ENCODE results near the gene RNF144A. TPM values are rescaled to one million over a fixed set of nuclear protein-coding genes. Genes with fewer than 3 reads are reported as not detected.

The RNF144A gene
- total RNA-seq, 1 donor from 2014 or later: 41.5 TPM

DNA sequence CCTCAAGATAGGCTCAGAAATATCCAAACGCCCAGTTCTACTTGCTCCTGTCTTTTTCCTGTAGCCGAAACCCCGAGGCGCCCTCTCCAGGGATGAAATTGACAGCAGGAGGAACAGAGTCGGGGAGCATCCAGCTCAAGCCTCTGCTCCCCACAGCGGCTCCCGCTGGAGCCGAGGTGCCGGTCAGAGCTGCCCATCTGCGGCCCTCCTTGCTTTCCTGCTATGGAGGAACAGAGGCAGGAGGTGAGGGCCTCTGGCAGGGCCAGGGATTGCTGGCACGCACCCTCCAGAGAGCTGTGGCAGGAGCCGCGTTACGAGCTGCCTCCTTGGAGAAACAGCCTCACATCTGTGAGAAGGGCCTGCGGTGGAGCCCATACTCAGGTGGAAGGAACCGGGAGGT is 172.1 kb downstream of the RNF144A start:
- DNase-seq: no peak

DNA sequence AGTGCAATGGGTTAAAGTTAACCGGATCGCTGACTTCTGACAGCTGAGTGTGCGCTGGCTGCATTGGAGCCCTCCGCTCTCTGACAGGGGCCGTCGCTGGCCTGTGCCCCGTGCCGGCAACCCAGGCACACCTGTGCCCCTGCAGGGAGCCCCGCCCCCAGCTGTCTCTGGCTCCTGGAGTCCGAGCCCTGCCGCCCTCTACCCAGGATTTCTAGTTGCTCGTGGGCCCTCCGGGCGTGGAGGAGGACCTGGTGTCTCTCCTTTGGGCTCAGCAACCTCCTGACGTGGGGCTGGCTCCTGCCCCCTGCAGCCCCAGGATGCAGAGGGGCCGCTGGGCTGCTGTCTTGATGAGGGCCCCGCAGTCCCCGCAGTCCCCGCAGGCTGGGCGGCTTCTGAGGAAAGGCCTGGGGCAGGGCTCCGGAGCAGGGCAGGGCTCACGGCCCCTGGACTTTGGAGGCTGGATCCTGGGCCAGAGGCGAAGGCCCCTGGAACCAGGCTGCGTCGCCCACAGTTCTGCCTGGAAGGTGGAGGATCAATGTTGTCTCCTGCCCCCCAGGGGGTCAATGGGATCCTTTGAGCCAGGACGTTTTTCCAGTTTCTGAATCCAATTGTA is 172.8 kb downstream of the RNF144A start:
- DNase-seq: no peak

DNA sequence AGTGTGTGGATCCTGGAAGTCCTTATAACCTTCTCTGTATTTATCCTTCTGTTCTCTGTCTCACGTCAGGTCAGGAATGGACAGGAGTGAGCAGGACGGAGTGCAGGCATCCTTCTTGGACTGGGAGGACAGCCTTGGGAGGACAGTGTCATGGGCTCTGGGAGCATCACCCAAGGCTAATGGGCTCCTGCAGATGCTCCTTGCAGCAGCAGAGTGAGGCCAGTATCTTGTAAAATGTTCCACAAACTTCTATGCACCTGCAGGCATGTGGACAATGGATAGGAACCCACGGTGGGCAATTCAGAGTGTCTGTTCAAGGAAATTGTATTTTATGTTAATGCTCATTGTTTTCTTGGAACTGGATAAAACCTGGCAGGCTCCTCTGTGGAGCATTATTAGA is 176.2 kb downstream of the RNF144A start:
- DNase-seq: no peak

Other genes with a start within 250 kb of the RNF144A start
- 10.9 TPM for gene CMPK2, start 51.5 kb upstream of the RNF144A start, total RNA-seq
- gene RSAD2, start 39.6 kb upstream of the RNF144A start, total RNA-seq: 6.9 TPM

Measured in occipital lobe (tissue), 2 donors.